ENCODE measurements around the gene PLA2G4D.
A peak's percentile ranks its signal among the peaks of the same experiment; 100 is the strongest.

Gene PLA2G4D

GRCh38 chr15:42070279-42070975 is 23.9 kb downstream of the PLA2G4D start:
- no peak for DNase-seq

DNA sequence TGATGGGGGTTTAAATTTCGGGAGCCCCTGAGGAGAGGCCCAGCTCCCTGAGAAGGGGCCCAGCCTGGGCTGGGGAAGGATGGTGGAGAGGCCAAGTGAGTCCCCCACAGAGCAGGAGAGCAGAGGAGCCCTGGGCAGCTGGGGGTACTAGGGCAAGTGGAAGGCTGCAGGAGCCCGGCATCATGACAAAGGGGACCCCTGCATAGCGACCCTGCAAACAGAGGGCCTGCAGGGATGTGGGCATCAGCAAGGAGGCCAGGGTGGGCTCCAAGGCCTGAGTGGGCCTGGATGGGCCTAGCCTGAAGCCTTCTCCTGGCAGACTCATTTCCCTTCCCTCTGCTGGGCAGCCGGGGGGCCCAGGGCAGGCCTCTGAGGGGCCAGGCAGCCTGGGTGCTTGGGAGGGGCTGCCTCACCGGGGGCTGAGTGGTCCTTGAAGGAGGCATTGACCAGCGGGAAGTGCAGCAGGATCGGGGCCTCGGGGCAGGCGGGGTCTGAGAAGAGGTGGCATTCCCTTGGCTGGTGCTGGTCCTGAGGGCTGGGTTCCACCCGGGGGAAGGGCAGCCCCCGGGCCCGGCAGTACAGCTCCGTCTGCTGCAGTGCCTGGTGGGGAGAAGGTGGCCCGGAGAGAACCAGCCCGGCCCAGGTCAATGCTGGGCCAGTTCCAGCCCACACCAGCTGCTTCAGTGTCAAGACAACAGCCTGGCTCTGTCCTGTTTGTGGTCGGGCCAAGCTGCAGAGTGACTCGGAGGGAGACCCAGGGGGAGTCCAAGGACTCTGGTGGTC is 24.7 kb downstream of the PLA2G4D start:
- no peak for DNase-seq

DNA sequence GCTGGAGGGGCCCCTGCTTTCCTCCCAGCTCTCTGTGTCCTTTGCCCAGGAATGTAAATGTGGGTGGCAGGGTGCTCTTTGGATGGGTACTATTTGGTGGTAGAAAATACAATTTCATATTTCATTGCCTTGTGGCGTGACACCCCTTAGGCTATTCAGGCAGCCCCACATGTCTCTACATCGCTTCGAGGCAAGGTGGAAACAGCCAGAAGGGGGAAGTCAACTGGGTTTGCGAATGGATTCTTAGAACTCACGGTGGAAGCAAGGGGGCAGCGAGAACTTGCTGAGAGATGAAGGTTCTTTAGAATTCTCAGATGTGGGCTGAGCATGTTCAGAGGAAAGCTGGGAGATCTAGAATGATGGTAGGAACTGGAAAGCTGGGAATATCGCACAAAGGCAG is 25.3 kb downstream of the PLA2G4D start:
- no peak for DNase-seq

GRCh38 chr15:42068601-42069000 is 25.8 kb downstream of the PLA2G4D start:
- no peak for DNase-seq

GRCh38 chr15:42066764-42067415 is 27.5 kb downstream of the PLA2G4D start:
- no peak for DNase-seq

GRCh38 chr15:42065468-42065867 is 28.9 kb downstream of the PLA2G4D start:
- no peak for DNase-seq

GRCh38 chr15:42065033-42065432 is 29.3 kb downstream of the PLA2G4D start:
- DNase-seq, result no peak

GRCh38 chr15:42064271-42064670 is 30.1 kb downstream of the PLA2G4D start:
- no peak for DNase-seq

- no peak for DNase-seq
Observed at GRCh38 chr15:42063122-42063848, 31.1 kb downstream of the PLA2G4D start.

GRCh38 chr15:42062284-42062806 is 32.0 kb downstream of the PLA2G4D start:
- DNase-seq, result no peak

DNA sequence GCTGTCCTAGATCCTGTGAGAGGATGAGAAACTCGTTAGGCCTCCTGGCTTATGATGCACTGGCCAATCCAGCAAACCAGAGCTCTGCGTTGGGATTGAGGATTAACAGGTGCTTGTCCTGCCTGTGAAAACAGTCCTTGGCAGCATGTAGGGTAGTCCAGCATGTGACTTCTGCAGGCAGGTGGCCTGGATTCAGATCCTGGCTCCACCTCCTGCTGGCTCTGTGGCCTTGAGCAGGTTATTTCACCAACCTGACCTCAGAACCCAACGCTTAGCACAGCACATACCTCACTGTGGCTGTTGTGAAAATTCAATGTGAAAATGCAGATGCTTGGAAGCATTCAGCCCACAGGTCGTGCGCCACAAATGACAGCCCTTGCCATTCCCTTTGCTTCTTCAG is 33.6 kb downstream of the PLA2G4D start:
- no peak for DNase-seq

DNA sequence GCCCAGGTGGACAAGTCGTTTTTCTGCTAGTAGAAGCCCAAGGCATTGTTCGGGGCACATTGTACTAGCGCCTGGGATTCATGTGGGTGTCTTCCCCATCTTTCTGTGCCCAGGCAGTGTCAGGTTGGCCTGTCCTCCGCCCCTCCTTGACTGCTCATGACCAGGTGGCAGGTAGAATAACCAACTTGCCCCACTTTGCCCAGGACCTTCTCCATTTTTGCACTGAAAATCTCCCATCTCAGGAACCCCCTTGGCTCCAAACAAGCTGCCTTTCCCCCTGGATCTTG is 33.9 kb downstream of the PLA2G4D start:
- DNase-seq, result no peak

GRCh38 chr15:42059661-42060476 is 34.5 kb downstream of the PLA2G4D start:
- peak; percentile 31 for DNase-seq

- no peak for DNase-seq
Observed at GRCh38 chr15:42058791-42059190, 35.6 kb downstream of the PLA2G4D start.

GRCh38 chr15:42057799-42058646 is 36.3 kb downstream of the PLA2G4D start:
- no peak for DNase-seq

GRCh38 chr15:42056934-42057798 is 37.2 kb downstream of the PLA2G4D start:
- DNase-seq, result peak; percentile 46

- DNase-seq, result no peak
Observed at GRCh38 chr15:42053914-42054313, 40.4 kb downstream of the PLA2G4D start.

- no peak for DNase-seq
Observed at GRCh38 chr15:42053010-42053409, 41.4 kb downstream of the PLA2G4D start.

DNA sequence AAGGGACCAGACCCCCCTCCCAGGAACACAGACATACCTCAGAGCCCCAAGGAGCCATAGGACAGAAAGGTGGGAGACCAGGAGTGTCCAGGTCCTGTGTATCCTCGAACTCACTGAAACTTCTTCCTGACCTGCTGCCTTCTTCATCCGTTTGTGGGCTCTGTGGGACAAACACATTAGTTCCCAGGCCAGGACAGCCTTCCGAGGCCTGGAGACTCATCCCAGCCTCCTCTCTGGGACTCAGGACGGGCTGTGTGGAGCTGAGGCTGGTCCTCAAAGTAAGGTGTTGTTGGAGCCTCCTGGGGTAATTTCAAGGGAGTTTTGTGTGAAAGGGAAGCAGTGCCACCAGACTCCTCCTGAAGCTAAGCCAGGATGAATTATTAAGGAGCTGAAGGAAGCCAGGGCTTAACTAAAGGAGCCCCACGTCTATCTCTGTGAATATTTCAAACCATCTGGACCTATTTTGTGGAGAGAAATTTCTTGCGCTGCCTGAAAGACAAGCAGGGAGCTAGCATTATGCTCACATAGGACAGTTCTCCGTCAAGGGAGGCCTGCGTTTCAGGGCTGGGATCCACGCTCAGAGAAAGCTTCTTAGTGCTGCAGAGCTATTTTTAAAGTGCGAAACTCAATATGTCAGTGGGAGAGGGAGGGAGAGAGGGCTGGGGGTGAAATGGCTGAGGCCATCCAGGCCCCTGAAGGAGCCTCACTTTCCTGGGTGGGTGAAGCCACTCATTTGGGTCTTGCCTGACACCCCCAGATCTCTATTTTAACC is 43.7 kb downstream of the PLA2G4D start:
- no peak for DNase-seq

DNA sequence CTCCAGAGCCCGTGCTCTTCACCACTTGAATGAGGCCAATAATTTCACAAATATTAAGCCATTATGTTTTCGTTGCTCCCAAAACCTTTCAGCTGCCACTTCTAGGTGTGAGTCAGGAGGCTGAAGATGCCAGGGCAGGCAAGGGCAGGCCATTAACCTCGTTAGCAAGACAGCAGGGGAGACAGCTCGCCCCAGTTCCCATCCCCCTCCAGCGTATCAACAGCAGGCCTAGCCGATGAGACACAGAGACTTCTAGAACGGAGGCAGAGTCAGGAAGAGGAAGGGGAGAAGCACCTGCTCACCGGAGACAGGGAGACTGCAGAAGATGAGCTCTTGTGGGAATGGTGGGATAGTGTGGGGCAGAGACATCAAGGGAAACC is 45.6 kb downstream of the PLA2G4D start:
- DNase-seq, result peak; percentile 4
